GM19452 (cell line): ENCODE results near the gene ACRBP.

Experiments used
- ATAC-seq: cut with Tn5 transposase; IDR thresholded peaks from one replicate; pipeline ENCODE4 v1.9.1; 2021; ENCODE audit not compliant: unreplicated experiment

ACRBP gene

GRCh38 chr12:6650832-6651231 is 3.6 kb upstream of the ACRBP start:
- ATAC-seq, result no peak

- ATAC-seq, result no peak
These were observed 753 bp downstream of the ACRBP start for GRCh38 chr12:6646276-6647082.

GRCh38 chr12:6644903-6645302 is 2.3 kb downstream of the ACRBP start:
- ATAC-seq, result no peak

GRCh38 chr12:6644257-6644596 is 3.0 kb downstream of the ACRBP start:
- ATAC-seq, result no peak

- ATAC-seq, result no peak
These were observed 3.5 kb downstream of the ACRBP start for GRCh38 chr12:6643569-6644256.

GRCh38 chr12:6641131-6641530 is 6.1 kb downstream of the ACRBP start:
- no peak for ATAC-seq

GRCh38 chr12:6640497-6640896 is 6.7 kb downstream of the ACRBP start:
- ATAC-seq, result no peak

- ATAC-seq, result no peak
These were observed 8.0 kb downstream of the ACRBP start for GRCh38 chr12:6639151-6639801.

GRCh38 chr12:6638305-6638704 is 8.9 kb downstream of the ACRBP start:
- no peak for ATAC-seq

GRCh38 chr12:6635856-6636531 is 11.2 kb downstream of the ACRBP start, which contains the start of gene LPAR5:
LPAR5 (minus strand) TSS chr12:6635959; CDS start chr12:6621248, 14,711 bp downstream.
- ATAC-seq, result no peak

GRCh38 chr12:6635375-6635855 is 11.8 kb downstream of the ACRBP start:
- ATAC-seq, result no peak

- peak; percentile 65 for ATAC-seq
These were observed 14.9 kb downstream of the ACRBP start for GRCh38 chr12:6632026-6632983.

GRCh38 chr12:6631549-6631961 is 15.7 kb downstream of the ACRBP start:
- ATAC-seq, result no peak

GRCh38 chr12:6630736-6631135 is 16.5 kb downstream of the ACRBP start:
- no peak for ATAC-seq

GRCh38 chr12:6627616-6628015 is 19.6 kb downstream of the ACRBP start:
- ATAC-seq, result no peak

GRCh38 chr12:6626654-6627283 is 20.5 kb downstream of the ACRBP start:
- ATAC-seq, result no peak

- no peak for ATAC-seq
These were observed 26.4 kb downstream of the ACRBP start for GRCh38 chr12:6620885-6621274.

GRCh38 chr12:6620137-6620884 is 26.9 kb downstream of the ACRBP start:
- no peak for ATAC-seq
